HG03196 (cell line): ENCODE data around the gene NKPD1.
A peak's percentile ranks its signal among the peaks of the same experiment; 100 is the strongest.

Experiments used
- ATAC-seq: cut with Tn5 transposase; IDR thresholded peaks from one replicate; pipeline ENCODE4 v1.9.1; 2021; ENCODE audit not compliant: unreplicated experiment

The NKPD1 gene

GRCh38 chr19:45175515-45176345, 14.9 kb upstream of the NKPD1 start:
- no peak for ATAC-seq

- no peak for ATAC-seq
Observed at GRCh38 chr19:45173816-45174215, 13.0 kb upstream of the NKPD1 start.

GRCh38 chr19:45172611-45173208, 11.9 kb upstream of the NKPD1 start:
- ATAC-seq, result no peak

- ATAC-seq, result no peak
Observed at GRCh38 chr19:45172173-45172572, 11.4 kb upstream of the NKPD1 start.

DNA sequence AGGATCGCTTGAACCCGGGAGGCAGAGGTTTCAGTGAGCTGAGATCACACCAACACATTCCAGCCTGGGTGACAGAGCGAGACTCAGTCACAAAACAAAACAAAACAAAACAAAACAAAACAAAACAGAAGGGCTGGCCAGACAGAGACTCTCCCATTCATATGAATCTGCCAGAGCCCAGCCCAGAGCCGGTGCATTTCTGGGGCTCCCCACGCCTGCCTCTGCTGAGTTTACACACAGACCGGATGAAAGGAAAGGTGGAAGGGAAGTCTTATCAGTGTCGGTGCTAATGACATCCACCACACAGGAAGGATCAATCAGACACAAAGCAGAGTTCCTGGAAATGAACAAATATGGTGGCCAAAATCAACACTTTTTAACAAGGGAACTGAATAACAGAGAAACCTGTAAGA, 10.4 kb upstream of the NKPD1 start:
- no peak for ATAC-seq

DNA sequence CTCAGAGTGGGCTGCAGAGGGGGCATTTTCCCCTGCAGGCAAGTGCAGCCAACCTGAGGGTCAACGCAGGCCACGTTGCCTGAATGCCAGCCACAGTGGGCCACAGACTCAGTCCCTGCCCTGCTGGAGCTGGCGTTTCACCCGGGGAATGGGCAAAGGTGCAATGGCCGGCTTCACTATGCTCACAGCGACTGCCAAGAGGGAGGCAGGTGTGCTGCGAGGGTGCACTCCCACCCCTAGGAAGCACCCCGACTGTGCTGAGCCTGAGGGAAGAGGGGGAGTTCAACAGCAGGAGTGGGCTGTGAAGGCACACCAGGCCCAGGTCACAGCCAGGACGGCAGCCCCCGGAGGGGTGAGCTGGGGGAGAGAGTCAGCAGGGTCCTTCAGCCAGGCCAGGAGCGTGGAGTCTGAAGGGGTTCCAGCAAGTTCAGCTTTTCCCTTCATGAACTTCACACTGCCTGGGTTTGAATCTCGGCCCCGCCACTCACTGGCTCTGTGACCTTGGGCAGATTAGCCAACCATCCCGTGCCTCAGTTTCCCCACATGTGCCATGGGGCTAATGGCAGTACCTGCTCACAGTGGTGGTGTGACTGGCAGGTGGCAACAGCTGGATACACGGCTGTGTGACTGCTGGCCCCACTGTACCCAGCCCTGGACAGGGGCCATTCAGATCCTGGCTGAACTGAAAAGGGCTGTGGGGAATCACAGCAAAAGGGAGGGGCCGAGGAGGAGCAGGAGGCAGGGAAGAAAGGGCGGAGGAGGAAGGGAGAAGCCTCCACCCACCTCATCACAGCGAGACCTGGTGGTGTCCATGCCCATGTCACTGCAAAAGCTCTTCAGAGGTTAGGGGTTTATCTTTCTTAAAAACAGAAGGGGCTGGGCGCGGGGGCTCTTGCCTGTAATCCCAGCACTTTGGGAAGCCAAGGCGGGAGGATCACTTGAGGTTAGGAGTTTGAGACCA, 9.6 kb upstream of the NKPD1 start:
- no peak for ATAC-seq

- ATAC-seq, result no peak
Observed at GRCh38 chr19:45169602-45170001, 8.8 kb upstream of the NKPD1 start.

DNA sequence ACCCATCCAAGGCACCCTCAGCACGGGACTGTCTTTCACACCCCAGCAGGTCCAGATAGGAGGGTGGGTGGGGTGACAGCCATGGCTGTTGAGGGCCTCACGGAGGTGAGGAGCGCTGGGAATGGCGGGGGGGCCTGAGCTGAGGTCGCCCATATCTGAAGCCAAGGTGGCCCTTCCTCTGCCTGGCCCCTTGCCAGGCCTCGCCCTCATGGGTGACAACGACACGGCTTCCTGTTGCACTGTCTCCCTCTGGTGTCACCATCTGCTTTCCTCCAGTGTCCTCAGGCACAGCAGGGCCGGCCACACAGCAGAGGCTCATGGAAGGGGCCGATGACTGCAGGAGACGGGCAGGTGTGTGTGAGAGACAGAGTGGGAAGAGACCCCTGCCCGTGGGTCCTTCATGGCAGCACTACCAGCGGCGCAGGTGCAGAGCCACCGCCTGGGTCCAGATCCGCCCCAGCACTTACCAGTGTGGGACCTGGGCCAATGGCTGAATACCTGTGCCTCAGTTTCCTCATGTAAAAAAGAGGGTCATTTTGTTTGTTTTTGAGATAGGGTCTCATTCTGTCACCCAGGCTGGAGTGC, 8.1 kb upstream of the NKPD1 start:
- ATAC-seq, result no peak

DNA sequence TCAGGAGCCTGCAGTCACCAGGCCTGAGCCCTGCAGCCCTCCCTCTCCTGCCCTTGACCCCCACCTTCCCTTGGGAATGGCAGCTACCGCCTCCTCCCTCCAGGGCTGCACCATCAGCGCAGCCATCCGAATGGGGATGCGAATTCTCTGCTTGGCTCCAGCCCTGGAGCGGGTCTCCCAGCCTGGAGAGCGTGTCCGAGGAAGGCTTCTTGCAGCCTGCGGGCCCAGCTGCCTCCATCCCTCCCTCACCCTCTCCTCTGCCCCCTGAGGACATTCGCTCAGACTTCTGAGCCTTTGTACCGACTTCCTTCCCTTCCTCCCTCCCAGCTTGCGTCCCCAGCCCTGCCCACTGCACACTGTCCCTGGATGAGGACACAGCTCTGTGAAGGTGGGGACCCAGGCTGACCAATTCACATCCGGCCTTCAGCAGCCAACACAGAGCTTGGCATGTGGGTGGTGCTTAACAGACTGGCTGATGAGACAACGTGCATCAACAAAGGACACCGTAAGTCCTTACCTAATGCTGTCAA, 6.0 kb upstream of the NKPD1 start:
- ATAC-seq, result no peak

DNA sequence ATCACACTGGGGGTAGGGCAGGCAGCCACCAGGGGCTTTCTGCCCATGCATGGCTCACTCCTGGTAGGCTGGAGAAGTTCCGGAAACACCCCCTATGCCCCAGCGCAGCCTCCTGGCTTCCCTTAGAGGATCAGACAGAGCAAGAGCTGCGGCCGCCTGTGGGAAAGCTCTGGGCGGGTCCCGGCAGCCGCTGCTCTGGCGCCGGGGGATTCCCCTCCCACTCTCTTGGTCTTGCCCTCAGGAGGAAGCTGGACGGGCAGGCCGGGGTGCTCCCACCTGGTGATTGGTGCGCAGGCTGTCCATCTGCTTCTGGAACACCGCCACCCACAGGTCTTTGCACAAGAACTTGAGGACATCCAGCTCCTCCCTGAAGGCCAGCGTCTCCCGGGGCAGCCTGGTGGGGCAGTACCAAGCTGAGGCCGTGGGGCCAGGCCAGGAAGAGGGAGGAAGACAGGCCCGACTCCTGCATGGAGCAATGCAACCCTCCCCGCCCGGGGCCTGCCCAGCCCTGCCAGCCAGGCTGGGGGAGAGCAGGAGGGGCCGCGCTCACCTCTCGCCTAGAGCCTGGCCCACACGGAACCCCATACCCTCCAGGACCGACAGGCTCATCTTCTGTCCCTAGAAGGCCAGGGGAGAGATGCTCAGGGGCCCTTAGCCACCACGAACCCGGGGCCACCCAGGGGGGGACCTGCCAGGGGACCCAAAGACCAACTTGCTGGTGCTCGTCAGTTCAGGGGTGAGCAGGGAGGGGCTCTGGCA, 4.0 kb upstream of the NKPD1 start:
- peak; percentile 54 for ATAC-seq

- peak; percentile 15 for ATAC-seq
Observed at GRCh38 chr19:45163751-45164460, 3.1 kb upstream of the NKPD1 start.

- no peak for ATAC-seq
Observed at GRCh38 chr19:45163156-45163555, 2.4 kb upstream of the NKPD1 start.

DNA sequence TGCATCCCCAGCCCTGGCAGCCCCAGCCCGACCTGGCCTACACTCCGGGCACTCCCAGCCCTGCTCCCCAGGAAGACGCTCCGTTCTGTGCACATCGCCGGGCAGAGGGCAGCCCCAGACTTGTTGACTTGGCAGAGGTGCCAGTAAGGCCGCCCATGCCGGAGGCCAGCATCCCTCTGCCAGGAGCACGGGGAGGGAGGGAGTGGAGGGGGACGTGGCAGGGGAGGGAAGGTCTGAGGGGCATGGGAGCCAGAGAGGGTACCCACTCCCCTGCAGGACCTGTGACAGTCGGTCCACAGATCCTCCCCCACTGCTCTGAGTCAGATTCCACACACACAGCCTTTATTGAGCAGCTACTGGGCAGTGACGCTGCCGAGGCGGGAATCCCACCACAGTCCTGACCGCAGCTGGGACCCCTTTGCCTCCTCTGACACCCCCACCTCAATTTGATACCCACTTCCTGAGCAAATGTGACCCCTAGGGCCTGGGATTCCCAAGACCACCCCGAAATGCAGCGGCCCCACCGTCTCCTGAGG, 1.9 kb upstream of the NKPD1 start:
- ATAC-seq, result no peak

- ATAC-seq, result no peak
Observed at GRCh38 chr19:45161738-45162607, 1.2 kb upstream of the NKPD1 start.

DNA sequence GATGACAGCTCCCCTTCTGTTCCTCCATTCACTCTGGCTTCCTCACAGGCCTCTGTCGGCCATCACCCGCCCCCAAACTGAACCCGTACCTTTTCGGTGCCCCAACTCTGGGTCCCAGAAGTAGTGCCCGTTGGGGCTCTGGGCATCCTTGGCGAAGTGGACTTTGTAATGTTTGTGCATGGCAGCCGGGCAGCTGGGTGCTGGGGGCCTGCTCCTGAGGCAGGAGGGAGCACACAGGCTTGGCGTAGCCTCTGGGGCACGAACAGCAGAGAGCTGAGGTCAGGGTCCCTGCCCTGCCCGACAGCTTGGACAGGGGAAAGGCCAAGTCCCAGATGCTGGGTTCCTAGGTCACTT, 834 bp downstream of the NKPD1 start:
- ATAC-seq, result no peak

- ATAC-seq, result no peak
Observed at GRCh38 chr19:45159210-45159970, 1.4 kb downstream of the NKPD1 start.

- ATAC-seq, result no peak
Observed at GRCh38 chr19:45158503-45159209, 2.1 kb downstream of the NKPD1 start.
